NCI-H524 treated with DMSO at 0.1 percent for 48 hours (cell line): Measurements from ENCODE around the gene KIAA0232.
"Not testable (repeated sequence)": the region's sequence is repeated elsewhere in the genome, so short reads cannot be mapped to it uniquely, and the experiment has no call there.

Experiments used
- DNase-seq: peaks from one replicate; lab custom pipeline; 2025; lab: John Stamatoyannopoulos, UW

The KIAA0232 gene

GRCh38 chr4:6756345-6756744 is 26.2 kb upstream of the KIAA0232 start:
- not testable (repeated sequence) for DNase-seq

GRCh38 chr4:6758728-6759127 is 23.8 kb upstream of the KIAA0232 start:
- DNase-seq, result no peak

GRCh38 chr4:6760865-6761264 is 21.7 kb upstream of the KIAA0232 start:
- DNase-seq, result no peak

- no peak for DNase-seq
Observed at GRCh38 chr4:6761649-6762615, 20.6 kb upstream of the KIAA0232 start.

- DNase-seq, result no peak
Observed at GRCh38 chr4:6763330-6763851, 19.1 kb upstream of the KIAA0232 start.

GRCh38 chr4:6764976-6765620 is 17.4 kb upstream of the KIAA0232 start:
- no peak for DNase-seq

GRCh38 chr4:6765703-6766102 is 16.8 kb upstream of the KIAA0232 start:
- DNase-seq, result no peak

GRCh38 chr4:6767386-6767747 is 15.2 kb upstream of the KIAA0232 start:
- DNase-seq, result no peak

- DNase-seq, result no peak
Observed at GRCh38 chr4:6767748-6768538, 14.6 kb upstream of the KIAA0232 start.

GRCh38 chr4:6768539-6768905 is 14.0 kb upstream of the KIAA0232 start:
- DNase-seq, result no peak

GRCh38 chr4:6769233-6769988 is 13.1 kb upstream of the KIAA0232 start:
- no peak for DNase-seq

GRCh38 chr4:6769989-6770420 is 12.5 kb upstream of the KIAA0232 start:
- no peak for DNase-seq

GRCh38 chr4:6770581-6771228 is 11.8 kb upstream of the KIAA0232 start:
- DNase-seq, result no peak

- DNase-seq, result no peak
Observed at GRCh38 chr4:6771229-6771671, 11.3 kb upstream of the KIAA0232 start.

- DNase-seq, result no peak
Observed at GRCh38 chr4:6772223-6772928, 10.2 kb upstream of the KIAA0232 start.

GRCh38 chr4:6773106-6773505 is 9.4 kb upstream of the KIAA0232 start:
- no peak for DNase-seq

- DNase-seq, result no peak
Observed at GRCh38 chr4:6773616-6774540, 8.6 kb upstream of the KIAA0232 start.

- DNase-seq, result no peak
Observed at GRCh38 chr4:6775746-6776145, 6.8 kb upstream of the KIAA0232 start.
